Endothelial cell of umbilical vein (primary cell): ENCODE results near the gene FGD6. TPM values are rescaled to one million over a fixed set of nuclear protein-coding genes. Genes with fewer than 3 reads are reported as not detected.
"Not testable (repeated sequence)": the region's sequence is repeated elsewhere in the genome, so short reads cannot be mapped to it uniquely, and the experiment has no call there.

Experiments
- BruUV-seq: library from RNA; stranded (reverse); fragments of 400-500 nt; replicated peaks from 2 replicates; lab custom pipeline; 2021; lab: Mats Ljungman, UMichigan
- CTCF ChIA-PET: fragments of 300-600, 350-600 bp; sonication (Branson Sonifier 250); formaldehyde crosslinking; loops from one replicate; lab custom pipeline; 2021; ENCODE audit warnings: antibody characterized with exemption, inconsistent platforms; lab: Charles Lee
- POLR2A ChIA-PET: fragments of 300-600, 350-600 bp; sonication (Branson Sonifier 250); formaldehyde crosslinking; loops from one replicate; lab custom pipeline; 2021; ENCODE audit warnings: antibody characterized with exemption, inconsistent platforms; lab: Charles Lee
- DNase-seq: peaks from one replicate; pipeline ENCODE4 v3.0.0-alpha.2; 2011; ENCODE audit warnings: low read depth, low spot score
- FAIRE-seq: peaks from 2 replicates; lab custom pipeline; 2011; peaks lifted over from hg19 to GRCh38; lab: Jason Lieb, UNC
- H2AFZ ChIP-seq: 2 replicates; pipeline ENCODE4 v1.6.0; 2012; ENCODE audit warnings: low read depth, low read length, control low read depth, inconsistent platforms
- H3K27ac ChIP-seq: 2 replicates; pipeline ENCODE4 v1.5.1; 2011; ENCODE audit warnings: low read depth, mild to moderate bottlenecking, control low read depth, low read length, moderate library complexity; ENCODE audit not compliant: insufficient read depth
- H3K27me3 ChIP-seq, 2 experiments: 2 replicates each; pipeline versions ENCODE4 v1.6.0 to v1.6.1; 2011; ENCODE audit warnings: low read length in 2 of 2, mixed read lengths in 1 of 2; ENCODE audit not compliant: control insufficient read depth in 2 of 2, insufficient read depth in 2 of 2
- H3K36me3 ChIP-seq, 2 experiments: 2 replicates in 1 of 2; 3 replicates in 1 of 2; pipeline ENCODE4 v1.5.1; 2011; ENCODE audit warnings: low read length in 2 of 2, mild to moderate bottlenecking in 1 of 2, moderate library complexity in 1 of 2; ENCODE audit not compliant: control insufficient read depth in 2 of 2, insufficient read depth in 2 of 2; ENCODE audit errors: extremely low read depth in 1 of 2
- H3K4me1 ChIP-seq: 3 replicates; pipeline ENCODE4 v1.5.1; 2011; ENCODE audit warnings: mild to moderate bottlenecking, low read length; ENCODE audit not compliant: control insufficient read depth, insufficient read depth; ENCODE audit errors: extremely low read depth
- H3K4me2 ChIP-seq: 2 replicates; pipeline ENCODE4 v1.6.1; 2011; ENCODE audit warnings: low read length, control low read depth, mixed read lengths; ENCODE audit not compliant: insufficient read depth
- H3K4me3 ChIP-seq, 3 experiments: fragments of 200-600 bp in 1 of 3; sonication (generic), shearing (Covaris generic) in 1 of 3; replicated peaks in 1 of 3; 2 replicates each; pipeline ENCODE4 v1.5.1; 2011 to 2016; ENCODE audit warnings: control low read depth in 3 of 3, low read length in 3 of 3, mild to moderate bottlenecking in 2 of 3, inconsistent platforms in 1 of 3, low read depth in 1 of 3, moderate library complexity in 1 of 3; ENCODE audit not compliant: insufficient read depth in 1 of 3
- H3K79me2 ChIP-seq: 2 replicates; pipeline ENCODE4 v1.6.0; 2012; ENCODE audit warnings: low read length, inconsistent platforms; ENCODE audit not compliant: control insufficient read depth, insufficient read depth
- H3K9ac ChIP-seq: replicated peaks from 2 replicates; pipeline ENCODE3; 2011; ENCODE audit warnings: low read length, control low read depth; ENCODE audit not compliant: insufficient read depth; ENCODE audit errors: extremely low read depth
- H3K9me1 ChIP-seq: replicated peaks from 3 replicates; pipeline ENCODE4 v1.6.0; 2011; ENCODE audit warnings: mild to moderate bottlenecking, low read length; ENCODE audit not compliant: control insufficient read depth, insufficient read depth; ENCODE audit errors: extremely low read depth
- H3K9me3 ChIP-seq: replicated peaks from 2 replicates; pipeline ENCODE4 v1.5.1; 2012; ENCODE audit warnings: low read length, inconsistent platforms; ENCODE audit not compliant: control insufficient read depth, insufficient read depth
- H4K20me1 ChIP-seq: replicated peaks from 2 replicates; pipeline ENCODE3; 2011; ENCODE audit warnings: mild to moderate bottlenecking, low read length; ENCODE audit not compliant: control insufficient read depth, insufficient read depth; ENCODE audit errors: extremely low read depth
- EZH2 ChIP-seq: IDR thresholded peaks from 2 replicates; pipeline ENCODE4 v1.6.1; 2012; ENCODE audit warnings: borderline replicate concordance, low read depth, mild to moderate bottlenecking, moderate library complexity, low read length, inconsistent platforms; ENCODE audit not compliant: severe bottlenecking
- FOS ChIP-seq: IDR thresholded peaks from 2 replicates; pipeline ENCODE4 v1.6.1; 2011; ENCODE audit warnings: mild to moderate bottlenecking, low read length, moderate library complexity, borderline replicate concordance; ENCODE audit not compliant: insufficient read depth
- JUN ChIP-seq: IDR thresholded peaks from 2 replicates; pipeline ENCODE4 v1.6.1; 2011; ENCODE audit warnings: borderline replicate concordance, low read depth; ENCODE audit not compliant: insufficient read length, insufficient read depth
- POLR2A ChIP-seq: IDR thresholded peaks from 2 replicates; pipeline ENCODE4 v1.6.1; 2012; ENCODE audit warnings: low read depth, mild to moderate bottlenecking, control low read depth, low read length
- POLR2AphosphoS5 ChIP-seq: IDR thresholded peaks from 2 replicates; pipeline ENCODE4 v1.6.1; 2012; ENCODE audit warnings: low read depth, mild to moderate bottlenecking, control low read depth, low read length, moderate library complexity; ENCODE audit not compliant: insufficient read depth
- dilution Hi-C: fragments of 300-500 bp; cut with MboI; formaldehyde crosslinking; loops from one replicate; pipeline ENCODE4 v1.15.0; 2019; ENCODE audit warnings: low sequenced_read_pairs; ENCODE audit not compliant: extremely low pct_ligation_motif_present
- intact Hi-C: fragments of 100-400 bp; cut with micrococcal nuclease; formaldehyde crosslinking; loops from one replicate; pipeline ENCODE4 v1.10.0; 2022
- polyA plus RNA-seq, 4 experiments: library from polyadenylated mRNA; depleted of rRNA in 3 of 4; stranded (reverse) in 3 of 4; unstranded in 1 of 4; fragments of >200 nt; gene quantifications; 2 replicates each; pipeline versions ENCODE4 v1.2.1 to v1.2.3, GENCODE V29; 2011 to 2012; ENCODE audit warnings: missing spikeins in 1 of 4
- total RNA-seq: library from RNA; stranded (reverse); gene quantifications from 2 replicates; pipeline ENCODE4 v1.2.3, GENCODE V29; 2021

The FGD6 gene
- total and polyA plus RNA-seq, 2 donors (not counting 3 experiments of a cell fraction or from before 2014, with no cell fraction given) = 5.9 to 14.0 TPM

DNA sequence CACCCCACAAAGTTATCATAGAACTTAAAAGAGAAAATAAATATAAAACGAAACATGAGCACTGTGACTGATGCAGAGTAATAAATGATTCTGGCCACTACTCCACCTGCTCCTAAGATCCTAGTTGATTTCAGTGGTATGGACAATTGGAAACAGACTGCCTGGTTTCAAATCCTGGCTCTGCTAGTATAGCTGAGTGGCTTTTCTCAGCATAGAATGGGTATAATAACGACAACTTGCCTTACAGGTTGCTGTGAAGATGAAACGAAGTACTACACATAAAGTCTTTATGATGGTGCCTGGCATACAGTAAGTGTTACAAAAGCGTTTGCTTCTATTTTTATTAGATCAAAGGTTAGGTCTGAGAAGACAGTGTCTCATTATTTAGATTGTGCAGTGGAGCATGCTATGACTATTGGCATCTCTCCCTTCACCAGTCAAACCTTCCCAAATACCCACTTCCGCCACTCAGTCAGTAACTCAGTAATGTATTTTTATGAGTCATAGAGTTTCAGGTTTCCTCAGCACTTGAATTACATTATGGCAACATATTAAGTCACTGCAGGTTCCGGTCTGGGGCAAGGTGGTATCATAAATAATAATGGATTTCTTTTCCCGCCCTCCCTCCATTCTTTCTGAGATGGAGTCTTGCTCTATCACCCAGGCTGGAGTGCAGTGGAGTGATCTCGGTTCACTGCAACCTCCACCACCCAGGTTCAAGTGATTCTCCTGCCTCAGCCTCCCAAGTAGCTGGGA lies 114.2 kb downstream of the FGD6 start:
- Histone ChIP-seq H3K4me1 (peaks cover 15% of the 10 kb centered on the region), H3K4me3 (no peak overlapping the region), H3K36me3 (peaks cover 6 to 12% of the 10 kb centered on the region in 2 experiments), H3K4me2 (peak overlapping the region; percentile 66), H4K20me1 (no peaks in the 10 kb centered on the region), H3K9me1 (no peaks in the 10 kb centered on the region), H3K27ac (peak overlapping the region; percentile 59), H2AFZ (no peak overlapping the region), H3K9me3 (no peaks in the 10 kb centered on the region), H3K79me2 (no peaks in the 10 kb centered on the region), H3K27me3 (no peaks in the 10 kb centered on the region), H3K9ac (peak overlapping the region; percentile 8)
- intact Hi-C loops = loop anchor here (1.0 to 5.0 kb wide), 2 partner anchors 30 to 369 kb away; partner anchors contain the start of genes METAP2 and NR2C1
- peak; percentile 94 for FAIRE-seq
- DNase-seq = peak; percentile 82
- POLR2A ChIA-PET = no interaction called here
- BruUV-seq = no TSS peak
- TF ChIP-seq POLR2A (peak; percentile 36), JUN (peak; percentile 91), EZH2 (no peak), POLR2AphosphoS5 (peak; percentile 44), FOS (peak; percentile 79)
- CTCF ChIA-PET = interaction anchor here (2.6 kb wide), 1 partner anchor 19 kb away, joined by 5 read pairs; no protein-coding TSS in a partner anchor
- dilution Hi-C loops = loop anchor here (25.0 kb wide), 1 partner anchor 109 kb away; the partner anchor contains the start of genes FGD6 and VEZT

DNA sequence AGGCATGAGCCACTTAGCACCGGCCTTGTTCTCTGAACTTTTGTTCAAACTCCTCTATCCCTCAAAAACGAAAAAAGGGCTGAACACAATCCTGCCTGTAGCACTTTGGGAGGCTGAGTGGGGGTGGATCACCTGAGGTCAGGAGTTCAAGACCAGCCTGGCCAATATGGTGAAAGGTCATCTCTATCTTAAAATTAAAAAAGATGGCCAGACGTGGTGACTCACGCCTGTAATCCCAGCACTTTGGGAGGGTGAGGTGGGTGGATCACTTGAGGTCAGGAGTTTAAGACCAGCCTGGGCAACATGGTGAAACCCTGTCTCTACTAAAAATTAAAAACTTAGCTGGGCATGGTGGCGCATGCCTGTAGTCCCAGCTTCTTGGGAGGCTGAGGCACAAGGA lies 115.3 kb downstream of the FGD6 start:
- CTCF ChIA-PET, H3K9me3 ChIP-seq, H3K9me1 ChIP-seq, BruUV-seq, H4K20me1 ChIP-seq, H2AFZ ChIP-seq, H3K36me3 ChIP-seq, H3K4me3 ChIP-seq, H3K27me3 ChIP-seq, POLR2A ChIA-PET, DNase-seq, FAIRE-seq, H3K27ac ChIP-seq, H3K79me2 ChIP-seq, H3K9ac ChIP-seq, H3K4me2 ChIP-seq: not testable (repeated sequence)
- intact Hi-C loops = loop anchor here (5.0 kb wide), 1 partner anchor 370 kb away; the partner anchor contains the start of gene METAP2
- H3K4me1 ChIP-seq = peaks cover 15% of the 10 kb centered on the region
- dilution Hi-C loops = loop anchor here (25.0 kb wide), 1 partner anchor 110 kb away; the partner anchor contains the start of genes FGD6 and VEZT
